IMR-90 (cell line): Measurements from ENCODE around the gene CES2. TPM values are rescaled to one million over a fixed set of nuclear protein-coding genes. Genes with fewer than 3 reads are reported as not detected.

Experiments
- ATAC-seq: fragments of 200-7000 bp; cut with Tn5 transposase; 2 replicates; pipeline ENCODE4 v1.9.1; 2020; ENCODE audit warnings: low read depth, mild to moderate bottlenecking, moderate library complexity
- BruUV-seq: library from RNA; stranded (reverse); fragments of 400-500 nt; replicated peaks from 2 replicates; lab custom pipeline; 2021; lab: Mats Ljungman, UMichigan
- CTCF ChIA-PET: fragments of 300-600 bp; formaldehyde crosslinking; extraction: SDS; loops from one replicate; lab custom pipeline; 2021; ENCODE audit warnings: antibody characterized with exemption; lab: Yijun Ruan, JAX
- POLR2A ChIA-PET: fragments of 300-600 bp; sonication (Branson Sonifier 250); formaldehyde crosslinking; loops from one replicate; lab custom pipeline; 2022; ENCODE audit warnings: antibody characterized with exemption; ENCODE audit not compliant: unreplicated experiment; lab: Charles Lee
- DNase-seq: peaks from one replicate; pipeline ENCODE4 v3.0.0; 2013
- H2AFZ ChIP-seq: replicated peaks from 2 replicates; pipeline ENCODE3; 2013; ENCODE audit warnings: low read length, mild to moderate bottlenecking; ENCODE audit not compliant: poor library complexity
- H2AK5ac ChIP-seq: 2 replicates; pipeline ENCODE4 v1.6.1; 2013; ENCODE audit warnings: low read depth, low read length, inconsistent platforms
- H2AK9ac ChIP-seq: replicated peaks from 2 replicates; pipeline ENCODE3; 2013; ENCODE audit warnings: mild to moderate bottlenecking, low read depth, low read length, moderate library complexity; ENCODE audit not compliant: poor library complexity
- H2BK120ac ChIP-seq: 2 replicates; pipeline ENCODE4 v1.6.1; 2013; ENCODE audit warnings: low read depth, low read length, inconsistent platforms
- H2BK15ac ChIP-seq: 3 replicates; pipeline ENCODE4 v1.6.1; 2013; ENCODE audit warnings: low read depth, low read length, inconsistent platforms
- H2BK20ac ChIP-seq: 2 replicates; pipeline ENCODE4 v1.6.1; 2013; ENCODE audit warnings: low read depth, mild to moderate bottlenecking, inconsistent platforms, low read length, moderate library complexity
- H2BK5ac ChIP-seq: 2 replicates; pipeline ENCODE4 v1.6.1; 2013; ENCODE audit warnings: mild to moderate bottlenecking, low read depth, low read length, inconsistent platforms; ENCODE audit not compliant: poor library complexity, severe bottlenecking
- H3K14ac ChIP-seq: replicated peaks from 2 replicates; pipeline ENCODE4 v1.6.1; 2013; ENCODE audit warnings: low read depth, low read length, inconsistent platforms
- H3K18ac ChIP-seq: 2 replicates; pipeline ENCODE4 v1.6.1; 2013; ENCODE audit warnings: low read depth, low read length, control low read depth
- H3K23ac ChIP-seq: 2 replicates; pipeline ENCODE4 v1.6.1; 2013; ENCODE audit warnings: low read depth, low read length, inconsistent platforms
- H3K27ac ChIP-seq: 2 replicates; pipeline ENCODE4 v1.5.1; 2013; ENCODE audit warnings: mild to moderate bottlenecking, control low read depth, low read length; ENCODE audit not compliant: insufficient read depth
- H3K27me3 ChIP-seq: 2 replicates; pipeline ENCODE4 v1.6.1; 2013; ENCODE audit warnings: low read length; ENCODE audit not compliant: control insufficient read depth, insufficient read depth
- H3K36me3 ChIP-seq: 2 replicates; pipeline ENCODE4 v1.6.1; 2013; ENCODE audit warnings: low read length, mixed read lengths; ENCODE audit not compliant: control insufficient read depth, insufficient read depth
- H3K4ac ChIP-seq: 2 replicates; pipeline ENCODE4 v1.6.1; 2013; ENCODE audit warnings: low read depth, low read length, inconsistent platforms
- H3K4me1 ChIP-seq: 2 replicates; pipeline ENCODE4 v1.6.1; 2013; ENCODE audit warnings: low read length, mixed read lengths; ENCODE audit not compliant: control insufficient read depth, insufficient read depth
- H3K4me2 ChIP-seq: 2 replicates; pipeline ENCODE4 v1.6.1; 2013; ENCODE audit warnings: low read depth, mild to moderate bottlenecking, control low read depth, low read length, moderate library complexity
- H3K4me3 ChIP-seq: 2 replicates; pipeline ENCODE4 v1.5.1; 2013; ENCODE audit warnings: low read depth, mild to moderate bottlenecking, control low read depth, low read length, moderate library complexity; ENCODE audit not compliant: insufficient read depth
- H3K56ac ChIP-seq: 2 replicates; pipeline ENCODE4 v1.6.1; 2013; ENCODE audit warnings: low read length, inconsistent platforms; ENCODE audit not compliant: insufficient read depth; ENCODE audit errors: extremely low read depth
- H3K79me1 ChIP-seq, 2 experiments: 2 replicates each; pipeline ENCODE4 v1.6.1; 2013; ENCODE audit warnings: low read length in 2 of 2, inconsistent platforms in 1 of 2, low read depth in 1 of 2
- H3K9ac ChIP-seq: 2 replicates; pipeline ENCODE4 v1.6.1; 2013; ENCODE audit warnings: low read depth, low read length, control low read depth
- H3K9me1 ChIP-seq: 2 replicates; pipeline ENCODE4 v1.6.1; 2013; ENCODE audit warnings: low read length, inconsistent platforms; ENCODE audit not compliant: insufficient read depth
- H3K9me3 ChIP-seq: 2 replicates; pipeline ENCODE4 v1.6.1; 2013; ENCODE audit warnings: low read length; ENCODE audit not compliant: control insufficient read depth, insufficient read depth
- H4K20me1 ChIP-seq: 2 replicates; pipeline ENCODE4 v1.6.1; 2013; ENCODE audit warnings: low read length, inconsistent platforms; ENCODE audit not compliant: insufficient read depth
- H4K5ac ChIP-seq: 2 replicates; pipeline ENCODE4 v1.6.1; 2013; ENCODE audit warnings: mild to moderate bottlenecking, low read depth, low read length, control low read depth
- H4K8ac ChIP-seq, 2 experiments: 2 replicates each; pipeline ENCODE4 v1.6.1; 2013; ENCODE audit warnings: low read depth in 2 of 2, low read length in 2 of 2, control low read depth in 1 of 2, inconsistent platforms in 1 of 2
- H4K91ac ChIP-seq: 2 replicates; pipeline ENCODE4 v1.6.1; 2013; ENCODE audit warnings: low read depth, low read length, inconsistent platforms; ENCODE audit not compliant: insufficient read depth
- CHD1 ChIP-seq: IDR thresholded peaks from 2 replicates; pipeline ENCODE4 v1.6.1; 2012; ENCODE audit warnings: low read depth, low read length, improper control_type of control experiment
- FOS ChIP-seq: fragments of 150-350 bp; IDR thresholded peaks from 2 replicates; pipeline ENCODE4 v1.6.1; 2016; ENCODE audit warnings: low read depth, low read length
- MAFK ChIP-seq: IDR thresholded peaks from 2 replicates; pipeline ENCODE4 v1.6.1; 2012; ENCODE audit warnings: low read depth, low read length, improper control_type of control experiment
- MAZ ChIP-seq: IDR thresholded peaks from 2 replicates; pipeline ENCODE4 v1.6.1; 2012; ENCODE audit warnings: low read depth, mild to moderate bottlenecking, low read length, improper control_type of control experiment, moderate library complexity, borderline replicate concordance
- MXI1 ChIP-seq: IDR thresholded peaks from 2 replicates; pipeline ENCODE4 v1.6.1; 2012; ENCODE audit warnings: low read depth, mild to moderate bottlenecking, low read length, moderate library complexity, borderline replicate concordance
- NFE2L2 ChIP-seq: fragments of 150-350 bp; IDR thresholded peaks from 2 replicates; pipeline ENCODE4 v1.6.1; 2016; ENCODE audit warnings: low read depth, mild to moderate bottlenecking, low read length
- POLR2A ChIP-seq: IDR thresholded peaks from 2 replicates; pipeline ENCODE4 v1.6.1; 2012; ENCODE audit warnings: mild to moderate bottlenecking, low read depth, low read length
- RAD21 ChIP-seq: IDR thresholded peaks from 2 replicates; pipeline ENCODE4 v1.6.1; 2012; ENCODE audit warnings: low read length, improper control_type of control experiment
- RCOR1 ChIP-seq: IDR thresholded peaks from 2 replicates; pipeline ENCODE4 v1.6.1; 2012; ENCODE audit warnings: mild to moderate bottlenecking, low read length, improper control_type of control experiment; ENCODE audit not compliant: insufficient replicate concordance
- WGBS, 2 experiments: methylation state at CpG; one replicate each; pipeline versions ENCODE4 v1.1.5 to v1.1.7; 2013; ENCODE audit warnings: missing lambda C conversion rate in 2 of 2; ENCODE audit not compliant: insufficient read length in 1 of 2; ENCODE audit errors: extremely low coverage in 2 of 2; 5-methylcytosine and 5-hydroxymethylcytosine counted together
- dilution Hi-C: fragments of 300-500 bp; cut with HindIII; formaldehyde crosslinking; loops from one replicate; pipeline ENCODE4 v1.14.3; 2018; ENCODE audit warnings: low sequenced_read_pairs; ENCODE audit not compliant: unreplicated experiment
- in situ Hi-C: fragments of 300-500 bp; cut with MboI; formaldehyde crosslinking; loops from 3 replicates; pipeline ENCODE4 v1.14.3; 2019; ENCODE audit warnings: low sequenced_read_pairs, inconsistent platforms, mixed read lengths
- intact Hi-C: fragments of 100-400 bp; cut with micrococcal nuclease; formaldehyde crosslinking; loops from 2 replicates; pipeline ENCODE4 v1.10.0; 2022
- polyA plus RNA-seq, 3 experiments: library from polyadenylated mRNA; depleted of rRNA; stranded (reverse); fragments of >200 nt; gene quantifications; 2 replicates each; pipeline ENCODE4 v1.2.3, GENCODE V29; 2012; ENCODE audit warnings: low replicate concordance in 1 of 3
- total RNA-seq: library from RNA; depleted of rRNA; stranded (reverse); fragments of >200 nt; gene quantifications from 2 replicates; pipeline ENCODE4 v1.2.3, GENCODE V29; 2012
- TF ChIP-seq, protein P1 (sequence below): fragments of 150-350 bp; IDR thresholded peaks from 2 replicates; pipeline ENCODE4 v1.6.1; 2016; ENCODE audit warnings: low read depth, mild to moderate bottlenecking, low read length, moderate library complexity, borderline replicate concordance
- TF ChIP-seq, protein P2 (sequence below): conservative IDR thresholded peaks from 2 replicates; pipeline ENCODE4 v1.5.1; 2012; ENCODE audit warnings: mild to moderate bottlenecking, low read depth, low read length, improper control_type of control experiment

Gene CES2
- total and polyA plus RNA-seq, 2 of the 4 experiments (the other 2 are of a cell fraction), result 15.1 to 23.2 TPM

DNA sequence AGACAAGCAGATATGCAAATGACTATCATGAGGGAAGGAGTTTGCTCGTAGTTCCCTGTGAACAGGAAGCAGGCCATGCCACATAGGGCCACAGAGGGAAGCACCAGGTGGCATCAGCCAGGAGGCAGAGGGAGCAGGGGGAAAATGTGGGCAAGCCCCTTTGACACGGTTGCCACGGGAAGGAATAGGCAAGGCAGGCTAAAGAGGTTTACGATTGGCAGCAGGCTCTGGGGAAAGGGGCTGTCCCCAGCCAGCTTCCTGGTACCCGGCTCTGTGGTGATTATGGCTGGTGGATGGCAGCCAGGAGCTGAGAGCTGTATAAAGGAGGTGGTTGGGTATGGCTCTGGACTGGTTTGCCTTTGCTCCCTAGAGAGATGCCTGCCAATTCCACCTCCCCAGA lies 26.6 kb downstream of the CES2 start:
- Histone ChIP-seq H3K27ac (no peak overlapping the region), H3K14ac (no peak overlapping the region), H3K4me3 (no peak overlapping the region), H3K4me1 (no peaks in the 10 kb centered on the region), H3K36me3 (no peaks in the 10 kb centered on the region), H3K4me2 (no peak overlapping the region), H4K91ac (no peak overlapping the region), H2BK5ac (no peak overlapping the region), H3K27me3 (peaks cover 42% of the 10 kb centered on the region), H3K4ac (no peak overlapping the region), H3K56ac (no peak overlapping the region), H4K20me1 (no peaks in the 10 kb centered on the region), H4K8ac (no peak overlapping the region), H4K5ac (no peak overlapping the region), H3K9ac (no peak overlapping the region), H3K23ac (no peak overlapping the region), H2BK120ac (no peak overlapping the region), H2BK15ac (no peak overlapping the region), H3K9me3 (no peaks in the 10 kb centered on the region), H2BK20ac (no peak overlapping the region), H2AK9ac (no peak overlapping the region), H2AK5ac (no peak overlapping the region), H3K79me1 (no peaks in the 10 kb centered on the region), H2AFZ (peak overlapping the region; percentile 33), H3K18ac (no peak overlapping the region), H3K9me1 (peaks cover 3% of the 10 kb centered on the region; the same call in 1 of the 2 replicates)
- ATAC-seq, result no peak
- CTCF ChIA-PET, result interaction anchor here (0.6 kb wide), 1 partner anchor 299 kb away, joined by 3 read pairs; no protein-coding TSS in a partner anchor
- in situ Hi-C loops (loop anchor here (5.0 to 10.0 kb wide), 2 partner anchors 195 to 493 kb away; partner anchors contain the start of genes FBXL8 and TRADD), dilution Hi-C loops (no loop called here), intact Hi-C loops (no loop called here)
- POLR2A ChIA-PET, result no interaction called here
- no peak for DNase-seq
- WGBS, 2 experiments, result 86% methylated on average over 2 of the region's 5 CpGs; no CpG with 5 or more reads in 1 of the 2 experiments
- no peak for TF ChIP-seq FOS
- no peak for TF ChIP-seq RAD21
- no peak for TF ChIP-seq POLR2A
- TF ChIP-seq, protein P1, sequence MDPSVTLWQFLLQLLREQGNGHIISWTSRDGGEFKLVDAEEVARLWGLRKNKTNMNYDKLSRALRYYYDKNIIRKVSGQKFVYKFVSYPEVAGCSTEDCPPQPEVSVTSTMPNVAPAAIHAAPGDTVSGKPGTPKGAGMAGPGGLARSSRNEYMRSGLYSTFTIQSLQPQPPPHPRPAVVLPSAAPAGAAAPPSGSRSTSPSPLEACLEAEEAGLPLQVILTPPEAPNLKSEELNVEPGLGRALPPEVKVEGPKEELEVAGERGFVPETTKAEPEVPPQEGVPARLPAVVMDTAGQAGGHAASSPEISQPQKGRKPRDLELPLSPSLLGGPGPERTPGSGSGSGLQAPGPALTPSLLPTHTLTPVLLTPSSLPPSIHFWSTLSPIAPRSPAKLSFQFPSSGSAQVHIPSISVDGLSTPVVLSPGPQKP, result no peak
- TF ChIP-seq, protein P2, sequence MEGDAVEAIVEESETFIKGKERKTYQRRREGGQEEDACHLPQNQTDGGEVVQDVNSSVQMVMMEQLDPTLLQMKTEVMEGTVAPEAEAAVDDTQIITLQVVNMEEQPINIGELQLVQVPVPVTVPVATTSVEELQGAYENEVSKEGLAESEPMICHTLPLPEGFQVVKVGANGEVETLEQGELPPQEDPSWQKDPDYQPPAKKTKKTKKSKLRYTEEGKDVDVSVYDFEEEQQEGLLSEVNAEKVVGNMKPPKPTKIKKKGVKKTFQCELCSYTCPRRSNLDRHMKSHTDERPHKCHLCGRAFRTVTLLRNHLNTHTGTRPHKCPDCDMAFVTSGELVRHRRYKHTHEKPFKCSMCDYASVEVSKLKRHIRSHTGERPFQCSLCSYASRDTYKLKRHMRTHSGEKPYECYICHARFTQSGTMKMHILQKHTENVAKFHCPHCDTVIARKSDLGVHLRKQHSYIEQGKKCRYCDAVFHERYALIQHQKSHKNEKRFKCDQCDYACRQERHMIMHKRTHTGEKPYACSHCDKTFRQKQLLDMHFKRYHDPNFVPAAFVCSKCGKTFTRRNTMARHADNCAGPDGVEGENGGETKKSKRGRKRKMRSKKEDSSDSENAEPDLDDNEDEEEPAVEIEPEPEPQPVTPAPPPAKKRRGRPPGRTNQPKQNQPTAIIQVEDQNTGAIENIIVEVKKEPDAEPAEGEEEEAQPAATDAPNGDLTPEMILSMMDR, result no peak
- no peak for TF ChIP-seq CHD1
- no peak for TF ChIP-seq MAZ
- TF ChIP-seq NFE2L2, result no peak
- no peak for TF ChIP-seq MXI1
- TF ChIP-seq RCOR1, result no peak
- no peak for TF ChIP-seq MAFK
- BruUV-seq, result no TSS peak
